SK-N-SH (cell line): ENCODE results near the gene PRTFDC1. TPM values are rescaled to one million over a fixed set of nuclear protein-coding genes. Genes with fewer than 3 reads are reported as not detected.

Experiments used
- CTCF ChIA-PET: fragments of 300-600, 350-600 bp; formaldehyde crosslinking; extraction: SDS; loops from one replicate; lab custom pipeline; 2021; lab: Yijun Ruan, JAX
- POLR2A ChIA-PET: fragments of 350-600 bp; sonication (Branson Sonifier 250); formaldehyde crosslinking; extraction: SDS; loops from one replicate; lab custom pipeline; 2020; ENCODE audit warnings: antibody characterized with exemption, inconsistent platforms; lab: Yijun Ruan, JAX
- DNase-seq: peaks from one replicate; pipeline ENCODE4 v3.0.0; 2012
- H2AFZ ChIP-seq: fragments of 200-600 bp; sonication (generic); 2 replicates; pipeline ENCODE4 v1.8.1; 2016; ENCODE audit warnings: antibody characterized with exemption, mild to moderate bottlenecking, low read depth
- H3F3A ChIP-seq: fragments of 200-600 bp; sonication (generic); replicated peaks from 2 replicates; pipeline ENCODE3; 2016; ENCODE audit warnings: antibody characterized with exemption, mild to moderate bottlenecking; ENCODE audit not compliant: insufficient read depth
- H3K27ac ChIP-seq, 2 experiments: fragments of 200-500 bp in 1 of 2; fragments of 200-600 bp in 1 of 2; sonication (Bioruptor generic) in 1 of 2; sonication (generic), shearing (Covaris generic) in 1 of 2; 2 replicates each; pipeline versions ENCODE4 v1.5.1 to v1.6.1; 2014 to 2016; ENCODE audit warnings: low read depth in 2 of 2, inconsistent platforms in 1 of 2, low read length in 1 of 2, mild to moderate bottlenecking in 1 of 2, mixed read lengths in 1 of 2
- H3K27me3 ChIP-seq: fragments of 200-600 bp; sonication (generic), shearing (Covaris generic); 2 replicates; pipeline ENCODE4 v1.6.1; 2016; ENCODE audit warnings: mixed run types; ENCODE audit not compliant: insufficient read depth
- H3K36me3 ChIP-seq, 2 experiments: fragments of 200-500 bp in 1 of 2; fragments of 200-600 bp in 1 of 2; sonication (Bioruptor generic) in 1 of 2; sonication (generic) in 1 of 2; replicated peaks in 1 of 2; 2 replicates each; pipeline versions ENCODE3 to v1.5.1; 2014 to 2016; ENCODE audit warnings: low read length in 1 of 2, mild to moderate bottlenecking in 1 of 2; ENCODE audit not compliant: insufficient read depth in 2 of 2, control insufficient read depth in 1 of 2
- H3K4me1 ChIP-seq, 2 experiments: fragments of 200-500 bp in 1 of 2; fragments of 200-600 bp in 1 of 2; sonication (Bioruptor generic) in 1 of 2; sonication (generic), shearing (Covaris generic) in 1 of 2; 2 replicates each; pipeline versions ENCODE4 v1.5.1 to v1.6.1; 2014 to 2016; ENCODE audit warnings: low read depth in 1 of 2, low read length in 1 of 2, mixed run types in 1 of 2; ENCODE audit not compliant: insufficient read depth in 2 of 2, control insufficient read depth in 1 of 2
- H3K4me2 ChIP-seq: fragments of 200-600 bp; sonication (generic), shearing (Covaris generic); 2 replicates; pipeline ENCODE4 v1.6.1; 2017; ENCODE audit warnings: mixed run types
- H3K4me3 ChIP-seq, 2 experiments: fragments of 200-500 bp in 1 of 2; fragments of 200-600 bp in 1 of 2; sonication (Bioruptor generic) in 1 of 2; sonication (generic), shearing (Covaris generic) in 1 of 2; 2 replicates each; pipeline versions ENCODE4 v1.5.1 to v1.8.1; 2014 to 2016; ENCODE audit warnings: low read depth in 2 of 2, inconsistent platforms in 1 of 2, low read length in 1 of 2, mild to moderate bottlenecking in 1 of 2, mixed read lengths in 1 of 2, moderate library complexity in 1 of 2
- H3K79me2 ChIP-seq: fragments of 200-600 bp; sonication (generic); 2 replicates; pipeline ENCODE4 v1.8.1; 2017; ENCODE audit warnings: mild to moderate bottlenecking; ENCODE audit not compliant: insufficient read depth
- H3K9ac ChIP-seq: fragments of 200-600 bp; sonication (generic); 2 replicates; pipeline ENCODE4 v1.6.1; 2017; ENCODE audit warnings: mixed run types
- H3K9me2 ChIP-seq: fragments of 200-600 bp; sonication (generic); 2 replicates; pipeline ENCODE4 v1.6.1; 2017; ENCODE audit warnings: mixed run types
- H3K9me3 ChIP-seq: fragments of 200-600 bp; sonication (generic); 2 replicates; pipeline ENCODE4 v1.6.1; 2017; ENCODE audit warnings: mixed run types, mild to moderate bottlenecking, moderate library complexity
- H4K20me1 ChIP-seq: fragments of 200-600 bp; sonication (generic); 2 replicates; pipeline ENCODE4 v1.6.1; 2017; ENCODE audit warnings: mild to moderate bottlenecking, mixed run types; ENCODE audit not compliant: insufficient read depth
- CHD2 ChIP-seq: fragments of 150-350 bp; IDR thresholded peaks from 2 replicates; pipeline ENCODE4 v1.6.1; 2018; ENCODE audit warnings: low read length; ENCODE audit not compliant: partially characterized antibody
- CTCF ChIP-seq: fragments of 200-600 bp; sonication (generic); IDR thresholded peaks from 2 replicates; pipeline ENCODE4 v1.6.1; 2017; ENCODE audit warnings: antibody characterized with exemption, mild to moderate bottlenecking, moderate library complexity
- EP300 ChIP-seq, 2 experiments: IDR thresholded peaks; 2 replicates each; pipeline versions ENCODE4 v1.4.0 to v1.6.1; 2012; ENCODE audit warnings: borderline replicate concordance in 1 of 2, low read depth in 1 of 2, low read length in 1 of 2
- FOSL2 ChIP-seq: IDR thresholded peaks from 2 replicates; pipeline ENCODE4 v1.4.0; 2012; ENCODE audit warnings: low read depth, mild to moderate bottlenecking, moderate library complexity, borderline replicate concordance
- FOXM1 ChIP-seq: IDR thresholded peaks from 2 replicates; pipeline ENCODE4 v1.4.0; 2012; ENCODE audit warnings: low read depth, mild to moderate bottlenecking
- GABPA ChIP-seq: IDR thresholded peaks from 2 replicates; pipeline ENCODE4 v1.4.0; 2012; ENCODE audit warnings: low read depth, mild to moderate bottlenecking
- GATA2 ChIP-seq: sonication (generic); formaldehyde crosslinking; IDR thresholded peaks from 2 replicates; pipeline ENCODE4 v1.5.0; 2020; ENCODE audit warnings: mild to moderate bottlenecking, missing genetic modification reagents
- MAX ChIP-seq: IDR thresholded peaks from 2 replicates; pipeline ENCODE4 v1.4.0; 2012; ENCODE audit warnings: low read depth
- MEF2A ChIP-seq: IDR thresholded peaks from 2 replicates; pipeline ENCODE4 v1.4.0; 2012; ENCODE audit warnings: low read depth, borderline replicate concordance
- MXI1 ChIP-seq: IDR thresholded peaks from 2 replicates; pipeline ENCODE4 v1.6.1; 2012; ENCODE audit warnings: mild to moderate bottlenecking, low read depth, low read length, improper control_type of control experiment
- NRF1 ChIP-seq: IDR thresholded peaks from 2 replicates; pipeline ENCODE4 v1.6.1; 2012; ENCODE audit warnings: low read depth, mild to moderate bottlenecking, low read length
- PBX3 ChIP-seq: IDR thresholded peaks from 2 replicates; pipeline ENCODE4; 2012
- RAD21 ChIP-seq: IDR thresholded peaks from 2 replicates; pipeline ENCODE4 v1.6.1; 2012; ENCODE audit warnings: mild to moderate bottlenecking, low read length
- RFX5 ChIP-seq: IDR thresholded peaks from 2 replicates; pipeline ENCODE4 v1.6.1; 2012; ENCODE audit warnings: mild to moderate bottlenecking, improper control_type of control experiment, low read length
- TCF12 ChIP-seq: IDR thresholded peaks from 2 replicates; pipeline ENCODE4 v1.4.0; 2012
- TEAD4 ChIP-seq: IDR thresholded peaks from 2 replicates; pipeline ENCODE4 v1.4.0; 2012; ENCODE audit warnings: mild to moderate bottlenecking, borderline replicate concordance; ENCODE audit not compliant: insufficient read depth
- USF1 ChIP-seq: IDR thresholded peaks from 2 replicates; pipeline ENCODE4 v1.4.0; 2012; ENCODE audit warnings: low read depth, borderline replicate concordance
- USF2 ChIP-seq: fragments of 150-350 bp; IDR thresholded peaks from 2 replicates; pipeline ENCODE4 v1.6.1; 2017; ENCODE audit warnings: antibody characterized with exemption, low read length, low read depth, borderline replicate concordance
- YY1 ChIP-seq: IDR thresholded peaks from 2 replicates; pipeline ENCODE4 v1.4.0; 2012; ENCODE audit warnings: low read depth, mild to moderate bottlenecking
- ZBTB33 ChIP-seq: IDR thresholded peaks from 2 replicates; pipeline ENCODE4 v1.4.0; 2012; ENCODE audit warnings: low read depth, borderline replicate concordance
- WGBS: methylation state at CpG from one replicate; pipeline ENCODE4 v1.1.6; 2017; ENCODE audit warnings: low lambda C conversion rate; 5-methylcytosine and 5-hydroxymethylcytosine counted together
- polyA plus RNA-seq, 3 experiments: library from polyadenylated mRNA; depleted of rRNA; stranded (reverse); fragments of >200 nt; gene quantifications; 2 replicates each; pipeline ENCODE4 v1.2.3, GENCODE V29; 2012

PRTFDC1 gene
- polyA plus RNA-seq, 1 of the 3 experiments (the other 2 are of a cell fraction), result 6.6 TPM

GRCh38 chr10:24995072-24995471 is 42.7 kb upstream of the PRTFDC1 start:
- no peaks in the 10 kb centered on the region for H3K79me2 ChIP-seq
- no peaks in the 10 kb centered on the region for H3K4me1 ChIP-seq
- H2AFZ ChIP-seq, result no peak overlapping the region
- DNase-seq, result no peak
- no peaks in the 10 kb centered on the region for H3K36me3 ChIP-seq
- H3K27ac ChIP-seq, result no peak overlapping the region
- no peak overlapping the region for H3K4me3 ChIP-seq
- no peaks in the 10 kb centered on the region for H3F3A ChIP-seq
- no peak overlapping the region for H3K9ac ChIP-seq
- H3K9me3 ChIP-seq, result no peaks in the 10 kb centered on the region
- no peaks in the 10 kb centered on the region for H3K27me3 ChIP-seq
- no peaks in the 10 kb centered on the region for H3K9me2 ChIP-seq
- no peak overlapping the region for H3K4me2 ChIP-seq
- no peaks in the 10 kb centered on the region for H4K20me1 ChIP-seq
- TF ChIP-seq TCF12 (no peak), MEF2A (no peak), MXI1 (no peak), USF1 (no peak), TEAD4 (no peak), RFX5 (no peak)
- CTCF ChIA-PET, result no interaction called here
- POLR2A ChIA-PET, result no interaction called here

GRCh38 chr10:24993237-24993958 is 41.0 kb upstream of the PRTFDC1 start:
- no peaks in the 10 kb centered on the region for H4K20me1 ChIP-seq
- no peak for DNase-seq
- no peaks in the 10 kb centered on the region for H3K9me2 ChIP-seq
- H3K4me2 ChIP-seq, result no peak overlapping the region
- POLR2A ChIA-PET, result no interaction called here
- no peaks in the 10 kb centered on the region for H3F3A ChIP-seq
- no peak overlapping the region for H2AFZ ChIP-seq
- CTCF ChIA-PET, result no interaction called here
- 89% methylated on average over 1 of the region's 1 CpG for WGBS
- no peak overlapping the region for H3K4me3 ChIP-seq
- no peaks in the 10 kb centered on the region for H3K4me1 ChIP-seq
- no peaks in the 10 kb centered on the region for H3K79me2 ChIP-seq
- TF ChIP-seq FOXM1 (no peak), CHD2 (no peak), GABPA (no peak), EP300 (IDR thresholded peaks at IDR 0.05; ENCODE audit: borderline replicate concordance in 1 of 2, low read depth in 1 of 2, low read length in 1 of 2) (no peak), RFX5 (no peak), CTCF (no peak), MEF2A (no peak), ZBTB33 (no peak), PBX3 (no peak), FOSL2 (no peak), YY1 (no peak), MXI1 (no peak), GATA2 (CRISPR knock-in tag) (no peak), USF2 (no peak), RAD21 (no peak), NRF1 (no peak), MAX (no peak)
- TF ChIP-seq, all 33 proteins: peak for 0
- Histone ChIP-seq H3K9ac (no peak overlapping the region), H3K27me3 (no peaks in the 10 kb centered on the region), H3K36me3 (no peaks in the 10 kb centered on the region), H3K27ac (no peak overlapping the region), H3K9me3 (no peaks in the 10 kb centered on the region)
